ENCODE results near the gene ZNF235.
"Not testable (repeated sequence)": the region's sequence is repeated elsewhere in the genome, so short reads cannot be mapped to it uniquely, and the experiment has no call there.

Gene ZNF235

DNA sequence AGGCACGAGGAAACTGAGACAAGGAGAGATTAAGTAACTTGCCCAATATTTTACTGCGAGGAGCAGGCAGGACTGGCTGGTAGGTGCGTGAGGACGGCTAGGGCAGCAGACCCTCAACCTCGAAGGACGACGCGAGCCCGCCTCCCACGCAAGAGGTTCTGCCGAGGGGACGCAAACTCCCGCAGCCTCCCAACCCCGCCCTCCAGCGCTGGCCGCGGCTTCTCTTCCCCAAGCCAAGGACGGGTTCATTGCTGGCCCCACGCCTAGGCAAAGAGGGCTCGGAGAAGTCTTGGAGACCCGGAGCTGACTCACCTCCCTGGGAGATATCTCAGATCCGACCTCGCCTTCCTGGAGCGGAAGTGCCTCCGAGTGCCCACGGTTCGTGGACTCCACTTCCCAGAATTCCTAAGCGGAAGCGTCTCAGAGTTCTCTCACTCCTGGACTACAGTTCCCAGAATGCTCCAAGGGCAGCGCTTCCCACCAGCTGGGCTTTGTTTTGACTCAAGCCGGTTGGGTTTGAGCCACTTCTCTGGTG, at the start of gene ZNF235:
ZNF235 (minus strand) TSS at position 367 of the 535 bp plus-strand sequence. CDS start 1,621 bp downstream, outside the sequence.
- DNase-seq = no peak

DNA sequence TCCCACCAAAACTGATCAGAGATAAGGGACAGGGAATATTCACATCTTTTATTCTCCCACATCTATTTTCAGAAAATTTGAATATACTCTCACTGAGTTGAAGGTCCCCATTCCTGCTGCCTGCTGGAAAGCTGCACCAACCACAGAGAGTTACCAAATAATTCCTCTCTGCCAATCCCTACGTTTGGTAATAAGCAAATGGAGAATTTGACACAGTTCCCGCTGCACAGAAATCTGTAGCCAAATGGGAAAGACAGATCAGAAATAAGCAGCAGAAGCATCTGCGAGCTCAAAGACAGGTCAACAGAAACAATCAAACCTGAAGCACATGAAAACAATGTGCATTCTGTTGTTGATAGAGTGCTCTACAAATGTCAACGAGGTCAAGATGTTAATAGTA, 41.7 kb upstream of the ZNF235 start:
- DNase-seq = no peak

DNA sequence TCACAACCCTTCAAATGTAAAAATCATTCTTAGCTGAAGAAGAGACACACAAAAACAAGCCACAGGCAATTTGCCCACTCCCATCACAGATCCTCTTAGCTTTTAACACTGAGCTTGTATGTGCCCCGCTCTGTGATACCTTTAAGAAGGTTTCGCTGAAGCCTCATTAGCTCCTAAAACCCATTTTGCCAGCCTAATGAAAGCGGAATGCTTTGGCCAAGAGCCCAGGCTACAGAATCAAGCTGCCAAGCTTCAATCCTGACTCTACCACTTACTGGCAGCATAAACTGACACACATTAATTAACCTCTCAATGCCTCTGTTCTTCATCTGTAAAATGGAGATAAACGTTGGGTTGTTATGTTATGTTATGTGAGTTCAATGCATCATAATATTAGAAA, 41.1 kb upstream of the ZNF235 start:
- no peak for DNase-seq

DNA sequence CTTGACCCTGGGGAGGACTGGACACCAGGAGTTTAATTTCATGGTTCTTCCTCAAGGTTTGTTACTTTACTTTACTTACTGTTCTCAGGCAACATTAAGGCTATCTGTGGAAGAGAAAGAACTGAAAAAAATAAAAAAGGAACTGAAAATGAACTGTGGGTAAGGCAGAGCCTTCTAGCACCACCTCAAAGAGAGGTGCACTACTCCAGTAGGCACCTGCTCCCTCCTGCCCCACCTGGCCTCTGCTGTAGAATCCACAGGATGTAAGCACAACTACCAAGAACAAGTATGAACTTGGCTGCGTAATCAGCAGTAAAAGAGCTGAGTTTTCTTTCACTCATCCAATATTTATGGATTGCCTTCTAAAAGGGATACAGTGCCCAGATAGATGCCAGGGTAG, 39.4 kb upstream of the ZNF235 start:
- DNase-seq = no peak

DNA sequence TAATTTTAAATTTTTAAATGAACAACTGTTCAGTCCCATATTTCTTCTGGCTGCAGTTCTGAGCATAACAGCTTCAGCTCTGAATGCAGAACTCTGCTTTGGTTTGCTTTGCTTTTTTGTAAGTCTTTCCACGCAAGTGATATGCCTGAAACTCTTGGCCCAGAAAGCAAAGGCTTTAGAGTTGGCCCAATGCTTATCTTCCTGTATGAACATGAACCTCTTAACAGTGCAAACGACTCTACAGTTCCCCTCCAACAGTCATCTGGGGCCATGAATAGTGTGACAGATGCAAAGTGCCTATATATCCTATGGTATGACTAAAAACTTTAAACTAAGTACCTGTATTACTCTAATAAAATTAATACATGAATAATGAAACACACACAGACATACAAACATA, 37.0 kb upstream of the ZNF235 start:
- DNase-seq = no peak

DNA sequence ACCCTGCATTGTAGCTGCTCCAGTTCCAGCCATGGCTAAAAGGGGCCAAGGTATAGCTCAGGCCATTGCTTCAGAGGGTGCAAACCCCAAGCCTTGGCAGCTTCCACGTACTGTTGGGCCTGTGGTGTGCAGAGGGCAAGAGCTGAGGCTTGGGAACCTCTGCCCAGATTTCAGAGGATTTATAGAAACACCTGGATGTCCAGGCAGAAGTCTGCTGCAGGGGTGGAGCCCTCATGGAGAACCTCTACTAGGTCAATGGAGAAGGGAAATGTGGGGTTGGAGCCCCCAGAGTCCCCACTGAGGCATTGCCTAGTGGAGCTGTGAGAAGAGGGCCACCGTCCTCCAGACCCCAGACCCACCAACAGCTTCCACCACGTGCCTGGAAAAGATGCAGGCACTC, 29.8 kb upstream of the ZNF235 start:
- DNase-seq = not testable (repeated sequence)

DNA sequence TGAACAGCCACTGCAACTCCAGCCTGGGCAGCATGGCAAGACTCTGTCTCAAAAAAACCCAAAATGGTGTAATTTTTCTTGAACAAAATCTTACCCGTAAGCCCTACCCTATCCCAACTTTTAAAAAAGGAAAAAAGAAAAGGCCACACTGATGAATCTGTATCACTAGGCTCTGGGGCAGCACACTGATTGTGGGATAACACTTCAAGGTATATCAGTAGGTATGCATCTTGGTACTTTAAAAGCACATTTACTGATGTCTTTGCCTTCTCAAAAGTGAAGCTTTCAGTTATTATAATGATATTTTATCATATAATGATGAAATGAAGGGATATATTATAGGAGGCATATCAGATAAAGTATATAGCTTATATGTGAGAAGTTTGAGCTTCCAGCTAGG, 27.3 kb upstream of the ZNF235 start:
- no peak for DNase-seq

DNA sequence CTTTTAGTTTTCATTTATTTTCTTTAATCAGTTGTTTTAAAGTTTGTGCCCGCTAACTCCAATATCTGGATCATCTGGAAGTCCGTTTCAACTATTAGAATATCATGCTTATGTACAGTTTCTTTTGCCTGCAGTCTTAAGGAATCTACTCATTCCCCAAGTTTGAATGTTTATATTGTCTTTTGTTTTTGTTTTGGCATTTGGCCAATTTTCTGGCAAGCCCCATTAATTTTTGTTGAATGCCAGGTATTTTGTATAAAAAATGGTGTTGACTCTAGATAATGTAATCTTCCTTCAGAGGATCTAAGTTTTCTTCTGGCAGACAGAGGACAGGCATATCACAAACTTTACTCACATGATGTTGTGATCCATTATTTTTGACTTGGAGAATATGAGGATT, 11.1 kb upstream of the ZNF235 start:
- no peak for DNase-seq

DNA sequence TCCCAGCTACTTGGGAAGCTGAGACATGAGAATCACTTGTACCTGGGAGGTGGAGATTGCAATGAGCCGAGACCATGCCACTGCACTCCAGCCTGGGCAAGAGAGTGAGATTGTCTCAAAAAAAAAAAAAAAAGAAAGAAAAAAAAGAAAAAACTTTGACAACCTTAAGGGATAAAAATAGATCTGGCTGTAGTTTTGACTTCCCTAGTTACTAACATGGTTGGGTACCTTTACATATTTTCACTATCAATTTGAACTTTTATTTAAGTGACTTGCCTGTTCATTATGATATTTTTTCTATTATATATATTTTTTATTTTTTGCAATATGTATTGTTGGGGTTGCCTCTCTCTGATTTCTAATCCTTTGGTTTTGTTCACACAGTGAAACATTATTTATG, 8.4 kb upstream of the ZNF235 start:
- DNase-seq = no peak

DNA sequence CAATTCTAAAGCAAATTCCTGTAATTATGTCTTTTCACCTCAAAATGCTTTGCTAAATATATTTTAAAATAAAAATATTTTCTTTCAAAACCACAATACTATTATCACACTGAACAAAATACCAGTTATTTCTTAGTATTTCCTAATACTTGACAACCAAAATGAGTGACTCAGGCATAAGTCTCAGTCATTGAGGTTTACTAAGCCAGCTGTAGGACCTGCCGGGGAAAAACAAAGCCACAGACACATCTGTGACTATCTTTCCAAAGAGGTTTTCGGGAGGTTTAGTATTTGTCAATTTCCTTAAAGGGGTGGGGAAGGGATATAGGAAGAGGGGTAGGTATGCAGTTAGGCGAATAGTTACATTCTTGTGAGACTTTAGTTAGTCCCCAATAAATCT, 3.2 kb upstream of the ZNF235 start:
- no peak for DNase-seq

DNA sequence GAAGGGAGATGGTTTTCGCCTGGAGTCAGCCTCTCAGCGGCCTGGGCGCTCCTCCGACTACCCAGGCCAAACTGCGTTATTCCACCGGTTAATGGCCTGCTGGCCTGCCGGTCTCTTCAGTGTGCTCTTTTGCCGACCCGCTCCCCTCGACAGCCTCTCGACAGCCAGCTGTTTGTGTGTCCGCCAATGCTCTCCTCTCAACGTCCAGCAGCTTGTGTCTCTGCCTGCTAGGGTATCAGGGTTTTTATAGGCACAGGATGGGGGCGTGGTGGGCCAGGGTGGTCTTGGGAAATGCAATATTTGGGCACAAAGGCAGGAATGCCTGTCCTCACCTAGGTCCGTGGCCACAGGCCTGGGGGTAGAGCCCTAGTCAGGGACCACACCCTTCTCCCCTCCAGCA, 1.5 kb upstream of the ZNF235 start:
- DNase-seq = no peak

DNA sequence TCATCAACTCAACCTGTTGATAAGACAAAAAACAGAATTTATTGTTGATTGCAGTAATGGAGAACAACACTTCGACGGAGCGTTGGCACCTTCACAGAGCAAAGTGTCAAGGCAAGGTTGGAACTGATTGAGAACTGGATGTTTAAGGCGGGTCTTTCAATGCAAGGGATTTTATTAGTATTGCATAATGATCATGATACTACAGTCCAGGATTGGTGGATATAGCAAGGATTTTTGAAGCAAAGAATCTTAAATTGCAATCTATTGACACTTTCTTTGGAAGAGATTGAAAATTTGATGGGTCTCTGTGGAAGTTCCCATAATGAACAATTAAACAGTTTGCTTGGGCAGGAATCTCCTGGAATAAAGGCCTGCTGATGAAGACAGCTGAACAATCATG, 632 bp upstream of the ZNF235 start:
- DNase-seq = no peak

DNA sequence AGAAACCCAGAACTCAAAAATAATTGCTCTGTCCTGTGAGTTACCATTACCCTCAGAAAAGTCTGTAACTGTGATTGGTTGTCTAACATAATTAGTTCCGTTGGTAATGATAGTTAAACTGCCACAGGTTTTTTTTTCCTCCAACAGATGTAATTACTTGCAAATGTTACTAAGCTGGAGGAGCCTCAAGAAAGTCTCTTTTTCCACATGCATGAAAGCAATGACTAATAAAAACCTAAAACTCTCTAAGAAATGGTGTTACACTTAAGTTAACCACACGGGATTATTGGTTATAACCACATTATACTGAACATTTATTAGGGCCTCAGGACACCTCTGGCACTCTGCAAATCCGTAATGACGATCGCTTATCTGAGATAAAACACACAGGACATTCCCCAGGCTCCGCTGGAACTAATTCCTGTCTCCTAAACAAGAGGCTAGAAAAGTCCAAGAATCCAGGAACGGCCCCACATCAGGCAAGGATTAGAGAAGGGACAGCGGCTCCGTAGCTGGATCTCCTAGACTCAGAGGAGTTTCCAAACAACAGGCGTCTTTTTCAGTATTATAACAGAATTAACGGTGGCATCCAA, 753 bp downstream of the ZNF235 start:
- DNase-seq = no peak

DNA sequence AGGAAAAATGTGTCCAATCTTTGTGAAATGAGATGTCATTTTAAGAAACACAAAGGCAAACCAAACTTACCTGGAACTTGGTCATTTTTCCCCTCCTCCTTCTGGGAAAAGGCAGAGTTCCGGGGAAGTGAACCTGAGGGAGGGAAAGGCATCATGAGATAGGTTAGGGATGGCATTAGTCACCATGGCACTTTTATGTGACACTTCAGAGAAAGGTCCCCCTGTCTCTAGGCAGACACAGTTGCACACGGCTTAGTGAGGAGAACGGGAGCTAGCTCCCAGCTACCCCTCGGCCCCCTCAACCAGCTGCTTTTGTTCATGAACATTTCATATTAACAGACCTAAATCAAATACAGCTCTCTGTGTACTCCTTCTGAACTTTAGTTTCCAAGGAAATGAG, 1.5 kb downstream of the ZNF235 start:
- no peak for DNase-seq

DNA sequence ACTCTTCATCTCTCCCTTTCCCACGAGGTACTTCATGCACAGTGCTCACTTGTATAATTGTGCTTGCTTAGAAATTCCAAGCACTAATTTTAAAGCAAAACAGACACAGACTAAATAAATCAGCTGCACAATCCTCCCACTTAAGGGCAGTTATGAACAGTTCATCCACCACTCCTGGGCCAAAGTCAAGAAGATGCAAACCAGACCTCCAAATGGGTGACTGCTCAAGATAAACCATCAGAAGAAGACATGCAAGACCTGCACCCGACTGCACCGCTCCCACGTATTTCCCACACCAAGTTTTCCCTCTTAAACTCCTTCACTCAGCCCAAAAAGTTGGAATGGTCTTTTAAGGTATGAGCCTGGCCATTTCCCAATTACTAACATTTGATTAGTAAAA, 19.9 kb downstream of the ZNF235 start:
- DNase-seq = no peak

DNA sequence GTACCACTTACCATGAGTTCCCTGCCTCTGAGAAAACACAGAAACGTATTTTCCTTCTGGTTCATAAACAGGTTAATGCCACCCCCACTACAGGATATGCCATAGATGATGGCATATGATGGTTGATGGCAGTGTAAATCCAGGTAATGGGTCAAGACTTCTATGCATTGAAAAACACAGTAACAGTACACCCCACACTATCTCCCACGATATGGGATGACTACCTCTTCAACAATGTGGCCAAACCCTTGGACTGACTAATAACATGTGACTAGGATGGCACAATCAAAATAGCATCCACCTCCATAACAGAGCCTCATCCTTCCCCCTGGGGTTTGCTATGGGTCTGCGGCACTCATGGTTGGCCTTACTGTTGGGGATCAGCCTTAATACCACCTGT, 22.0 kb downstream of the ZNF235 start:
- no peak for DNase-seq

DNA sequence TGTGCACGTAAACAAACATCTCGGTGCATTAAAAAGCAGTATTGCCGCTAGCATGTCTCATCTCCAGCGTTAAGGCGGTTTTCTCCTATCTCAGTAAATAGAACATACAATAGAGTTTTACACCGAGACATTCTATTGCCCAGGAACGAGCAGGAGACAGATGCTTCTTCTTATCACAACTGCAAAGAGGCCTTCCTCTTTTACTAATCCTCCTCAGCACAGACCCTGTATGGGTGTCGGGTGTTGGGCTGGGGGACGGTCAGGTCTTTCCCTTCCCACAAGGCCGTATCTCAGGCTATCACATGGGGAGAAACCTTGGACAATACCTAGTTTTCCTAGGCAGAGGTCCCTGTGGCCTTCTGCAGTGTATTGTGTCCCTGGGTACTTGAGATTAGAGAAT, 23.9 kb downstream of the ZNF235 start:
- no peak for DNase-seq

DNA sequence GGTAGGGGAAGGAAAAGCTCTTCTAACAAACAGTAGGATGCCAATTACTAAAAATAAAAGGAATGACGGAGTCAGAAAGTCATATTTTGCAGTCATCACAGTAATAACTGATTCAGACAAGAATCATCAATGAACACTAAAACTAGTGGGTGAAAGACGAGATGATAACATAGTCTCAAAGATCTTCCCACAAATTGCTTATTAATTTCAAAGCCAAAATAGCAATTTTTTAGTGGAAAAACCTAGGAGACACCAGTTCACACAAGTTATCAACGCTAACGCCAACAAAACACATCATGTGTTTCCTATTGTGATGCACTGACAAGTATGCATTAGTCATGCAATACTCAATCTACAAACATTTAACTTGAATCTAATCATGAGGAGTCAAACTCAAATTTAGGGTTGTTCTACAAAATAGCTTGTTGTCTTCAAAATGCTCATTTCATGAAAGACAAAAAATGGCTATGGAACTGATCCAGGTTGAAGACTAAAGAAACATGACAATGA, 26.6 kb downstream of the ZNF235 start:
- DNase-seq = no peak

DNA sequence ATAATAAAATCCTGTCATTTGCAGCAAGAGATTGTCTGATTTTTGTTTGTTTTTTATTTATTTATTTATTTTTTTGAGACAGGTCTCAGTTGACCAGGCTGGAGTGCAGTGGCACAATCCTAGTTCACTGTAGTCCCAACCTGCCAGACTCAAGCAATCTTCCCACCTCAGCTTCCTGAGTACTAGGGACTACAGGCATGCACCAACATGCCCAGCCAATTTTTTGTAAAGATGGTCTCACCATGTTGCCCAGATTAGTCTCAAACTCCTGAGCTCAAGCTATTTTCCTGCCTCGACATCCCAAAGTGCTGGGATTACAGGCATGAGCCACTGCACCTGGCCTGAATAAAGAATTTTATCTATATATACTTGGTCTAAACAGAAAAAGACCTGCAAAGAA, 27.5 kb downstream of the ZNF235 start:
- DNase-seq = no peak

DNA sequence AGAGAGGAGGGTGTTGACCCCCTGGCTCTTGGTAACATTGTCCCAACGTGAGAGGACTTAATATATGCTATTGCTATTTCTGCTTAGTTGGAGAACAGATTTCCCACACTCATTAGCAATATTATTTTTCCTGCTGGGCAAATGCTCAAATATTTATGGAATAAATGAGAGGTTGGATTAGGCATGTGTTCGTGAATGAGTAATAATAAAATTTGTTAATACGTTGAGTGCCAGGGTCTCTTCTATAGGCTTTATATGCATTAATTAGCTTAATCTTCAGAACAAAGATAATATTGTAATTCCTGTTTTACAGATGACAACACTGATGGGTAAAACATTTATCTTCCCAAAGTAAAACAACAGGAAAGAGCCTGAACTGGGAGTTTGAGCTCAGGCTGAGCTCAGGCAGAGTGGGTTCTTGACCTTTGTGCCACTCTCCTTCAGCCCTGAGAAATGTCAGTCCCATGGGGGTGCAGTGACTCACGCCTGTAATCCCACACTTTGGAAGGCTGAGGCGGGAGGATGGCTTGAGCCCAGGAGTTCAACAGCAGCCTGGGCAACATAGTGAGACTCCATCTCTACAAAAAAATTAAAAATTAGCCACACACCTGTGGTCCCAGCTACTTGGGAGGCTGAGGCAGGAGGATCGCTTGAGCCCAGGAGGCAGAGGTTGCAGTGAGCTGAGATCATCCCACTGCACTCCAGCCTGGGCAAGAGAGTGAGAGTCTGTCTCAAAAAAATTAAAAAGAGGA, 44.0 kb downstream of the ZNF235 start:
- no peak for DNase-seq

DNA sequence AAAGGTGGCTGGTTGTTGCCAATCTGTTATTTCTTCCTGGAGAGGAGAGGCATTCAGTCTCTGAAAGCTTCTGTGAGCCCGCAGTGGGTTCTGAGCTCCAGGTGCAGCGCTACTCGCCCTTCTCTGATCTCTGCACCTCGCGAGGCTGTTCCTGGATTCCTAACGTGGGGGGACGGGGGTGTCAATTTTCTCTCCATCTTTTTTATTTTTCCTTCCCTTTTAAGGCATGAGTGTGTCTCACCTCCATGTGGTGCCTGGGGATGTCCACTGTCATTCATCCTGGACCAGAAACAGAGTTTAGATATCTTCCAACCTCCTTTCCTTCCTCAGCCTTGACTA, 44.5 kb downstream of the ZNF235 start:
- DNase-seq = no peak

DNA sequence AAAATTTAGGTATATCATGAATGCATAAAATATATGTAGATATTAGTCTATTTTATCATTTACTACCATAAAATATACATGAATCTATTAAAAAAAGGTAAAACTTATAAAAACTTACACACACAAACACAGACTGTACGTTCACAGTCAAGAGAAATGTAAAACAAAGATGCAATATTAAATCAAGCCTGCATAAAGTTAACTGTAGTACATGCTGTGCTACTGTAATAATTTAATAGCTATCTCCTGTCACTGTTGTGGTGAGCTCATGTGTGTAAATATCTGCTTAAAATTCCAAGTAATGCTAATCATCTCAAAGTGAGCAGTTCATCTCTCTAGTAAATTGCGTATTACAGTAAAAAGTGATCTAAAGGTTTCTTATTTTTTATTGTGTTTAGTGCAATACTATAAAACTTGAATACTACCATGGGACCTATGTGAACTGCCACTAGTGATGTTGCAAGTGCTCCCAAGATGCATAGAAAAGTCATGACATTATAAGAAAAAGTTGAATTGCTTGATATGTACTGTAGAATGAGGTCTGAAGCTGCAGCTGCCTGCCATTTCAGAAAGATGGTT, 45.9 kb downstream of the ZNF235 start:
- DNase-seq = no peak

DNA sequence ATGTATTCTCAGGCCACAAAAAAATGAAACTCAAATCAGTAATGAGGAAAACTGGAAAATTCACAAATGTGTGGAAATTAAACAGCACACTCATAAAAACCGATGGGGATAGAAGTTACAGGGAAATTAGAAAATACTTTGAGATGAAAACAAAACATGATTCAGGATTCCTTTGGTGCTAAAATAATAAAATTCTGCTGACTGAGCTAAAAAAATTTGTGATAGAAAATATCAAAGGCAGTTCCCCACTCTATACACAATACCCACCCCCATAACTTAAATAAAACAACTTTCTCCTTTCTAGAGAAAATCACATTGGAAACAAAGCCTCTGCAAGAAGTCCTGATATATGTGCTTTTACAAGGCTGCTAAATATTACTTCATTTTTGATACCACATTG, 46.7 kb downstream of the ZNF235 start:
- no peak for DNase-seq

DNA sequence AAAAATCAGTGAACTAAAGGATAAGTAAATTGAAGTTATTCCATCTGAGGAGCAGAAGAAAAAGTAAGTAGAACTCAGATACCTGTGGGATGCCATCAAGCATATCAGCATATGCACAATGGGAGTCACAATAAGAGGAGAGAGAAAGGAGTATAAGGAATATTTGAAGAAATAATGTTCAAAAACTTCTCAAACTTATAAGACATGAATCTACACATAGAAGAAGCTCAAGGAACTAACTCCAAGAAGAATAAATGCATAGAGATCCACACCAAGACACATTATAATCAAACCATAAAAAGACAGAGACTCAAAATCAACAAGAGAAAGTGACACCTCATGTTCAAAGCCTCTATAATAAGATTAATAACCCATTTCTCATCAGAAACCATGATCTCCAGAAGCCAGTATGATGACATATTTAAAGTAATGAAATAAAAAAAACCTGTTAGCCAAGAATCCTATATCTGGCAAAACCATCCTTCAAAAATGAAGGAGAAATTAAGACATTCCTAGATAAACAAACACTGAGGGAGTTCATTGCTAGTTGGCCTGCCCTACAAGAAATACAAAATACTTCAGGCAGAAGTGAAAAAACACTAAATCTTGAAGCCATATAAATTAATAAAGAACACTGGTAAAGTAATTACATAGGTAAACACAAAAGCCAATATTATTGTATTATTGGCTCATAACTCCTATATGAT, 49.0 kb downstream of the ZNF235 start:
- DNase-seq = no peak
